SKM-1 (cell line): Measurements from ENCODE around the gene WWOX.

Experiments
- DNase-seq: peaks from one replicate; lab custom pipeline; 2025; ENCODE audit not compliant: unreplicated experiment; lab: John Stamatoyannopoulos, UW

The WWOX gene

DNA sequence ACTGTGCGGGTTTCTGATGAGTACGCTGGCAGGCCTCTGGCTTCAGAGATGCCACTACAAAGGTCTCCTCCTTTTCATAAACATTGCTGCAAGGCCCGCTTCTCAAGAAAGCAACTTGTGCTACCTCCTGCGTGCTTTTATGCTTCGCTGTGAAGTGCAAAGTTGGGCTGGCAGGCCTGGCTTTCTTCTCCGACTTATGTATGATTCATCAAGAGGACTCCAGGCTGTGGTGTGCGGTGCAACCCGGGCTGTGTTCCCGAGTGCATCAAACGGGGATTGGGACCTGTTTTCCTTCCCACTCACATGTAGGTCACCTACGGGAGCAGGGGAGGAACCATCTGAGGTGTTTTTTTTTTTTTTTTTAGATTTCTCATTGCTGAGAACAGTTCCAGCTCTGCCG lies 534.1 kb downstream of the WWOX start:
- DNase-seq: no peak

GRCh38 chr16:78635807-78636206 lies 536.4 kb downstream of the WWOX start:
- DNase-seq: no peak

GRCh38 chr16:78638371-78638770 lies 538.9 kb downstream of the WWOX start:
- no peak for DNase-seq

- DNase-seq: no peak
Observed at GRCh38 chr16:78639775-78640174, 540.3 kb downstream of the WWOX start.

DNA sequence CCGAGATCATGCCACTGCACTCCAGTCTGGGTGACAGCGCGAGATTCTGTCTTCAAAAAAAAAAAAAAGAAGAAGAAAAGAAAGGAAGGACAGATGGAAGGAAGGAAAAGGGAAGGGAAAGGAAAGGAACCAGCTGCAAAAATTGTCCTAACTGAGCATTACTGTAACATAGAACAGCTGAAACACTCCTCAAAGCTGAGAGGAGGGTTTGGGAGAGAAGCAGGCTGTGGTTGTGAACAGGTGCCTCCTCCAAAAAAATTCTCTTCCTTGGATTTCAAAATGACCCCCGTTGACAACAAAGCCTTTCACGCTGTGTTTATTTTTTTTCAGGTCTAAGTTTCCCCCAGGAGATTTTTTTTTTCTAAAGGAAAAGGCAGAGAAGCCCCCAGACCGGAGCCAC lies 541.4 kb downstream of the WWOX start:
- DNase-seq: no peak

DNA sequence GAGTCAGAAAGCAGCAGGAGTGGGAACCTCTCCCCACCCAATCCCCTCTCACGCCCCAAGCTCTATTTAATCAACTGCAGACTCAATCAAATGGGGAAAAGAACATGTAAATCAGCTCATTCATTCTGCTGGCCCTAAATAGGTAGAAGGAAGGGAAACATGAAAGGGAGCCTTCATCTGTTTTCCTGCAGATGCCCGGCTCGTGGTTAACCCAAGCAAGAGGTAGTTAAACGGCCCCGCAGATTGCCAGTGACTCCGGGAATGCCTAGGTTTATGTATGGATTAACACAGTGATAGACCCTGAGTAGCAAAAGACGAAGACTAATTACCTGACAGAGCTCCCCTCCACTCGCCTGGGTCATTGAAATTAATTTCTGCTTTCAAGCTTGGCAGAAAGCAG lies 542.0 kb downstream of the WWOX start:
- no peak for DNase-seq

DNA sequence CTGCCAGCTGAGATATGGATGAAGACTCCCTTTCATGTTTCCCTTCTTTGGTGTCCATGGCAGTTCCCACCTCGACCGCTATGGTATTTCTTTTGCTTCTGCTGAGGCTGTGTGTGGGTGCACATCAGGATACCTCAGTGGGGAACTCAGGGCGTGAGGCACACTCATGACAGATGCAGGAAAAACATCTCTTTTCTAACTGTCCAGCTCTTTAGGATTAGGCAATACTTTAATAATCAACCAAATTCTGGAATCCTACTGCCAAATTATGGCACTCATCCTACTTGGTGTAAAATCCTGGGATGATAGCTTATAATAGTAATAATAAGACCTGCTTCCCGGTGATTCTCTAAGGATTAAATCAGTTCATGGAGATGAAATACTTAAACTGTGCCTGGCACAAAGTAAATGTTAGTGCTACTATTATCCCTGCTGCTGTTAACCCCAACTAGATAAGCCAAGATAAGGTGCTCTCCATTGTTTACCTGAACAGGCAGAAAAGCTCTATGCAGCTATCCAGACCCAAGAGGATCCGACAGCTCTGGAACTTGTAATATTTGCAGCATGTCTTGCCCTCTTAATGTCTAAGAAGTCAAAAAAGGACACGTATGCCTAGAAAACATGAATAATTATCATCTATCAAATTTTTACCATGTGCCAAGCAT lies 543.3 kb downstream of the WWOX start:
- no peak for DNase-seq

DNA sequence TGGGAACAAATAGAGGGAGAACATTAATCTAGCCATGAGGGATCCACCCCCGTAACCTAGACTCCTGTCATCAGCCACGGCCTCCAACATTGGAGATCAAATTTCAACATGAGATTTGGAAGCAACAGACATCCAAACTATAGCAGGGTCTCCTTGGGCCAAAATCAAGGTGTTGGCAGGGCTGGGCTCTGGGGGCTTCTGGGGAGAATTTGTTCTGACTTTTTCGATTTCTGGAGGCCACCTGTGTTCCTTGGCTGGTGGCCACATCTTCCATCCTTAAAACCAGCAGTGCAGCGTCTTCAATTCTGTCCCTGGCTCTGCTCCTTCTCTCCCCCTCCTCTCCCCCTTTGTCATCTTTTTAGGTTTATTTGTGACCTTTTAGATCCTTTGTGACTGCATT lies 546.2 kb downstream of the WWOX start:
- no peak for DNase-seq

DNA sequence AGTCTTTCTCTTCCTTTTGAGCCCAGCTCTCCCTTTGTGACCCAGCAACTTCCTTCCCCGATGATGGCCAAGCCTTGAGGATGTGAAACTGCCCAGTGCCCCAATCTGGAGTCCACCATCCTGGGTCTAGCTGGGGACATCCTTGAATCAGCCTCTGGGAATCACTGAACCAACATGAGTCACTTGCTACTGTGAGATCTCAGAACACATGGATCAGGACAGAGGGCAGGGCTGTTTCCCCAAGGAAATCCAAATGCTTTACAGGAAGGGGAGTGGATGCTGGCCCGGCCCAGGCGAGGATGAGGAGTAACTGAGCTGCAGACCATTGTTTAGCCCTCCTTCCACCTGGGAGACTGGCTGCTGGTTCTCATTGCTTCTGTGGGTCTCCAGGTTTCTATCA lies 547.6 kb downstream of the WWOX start:
- no peak for DNase-seq

DNA sequence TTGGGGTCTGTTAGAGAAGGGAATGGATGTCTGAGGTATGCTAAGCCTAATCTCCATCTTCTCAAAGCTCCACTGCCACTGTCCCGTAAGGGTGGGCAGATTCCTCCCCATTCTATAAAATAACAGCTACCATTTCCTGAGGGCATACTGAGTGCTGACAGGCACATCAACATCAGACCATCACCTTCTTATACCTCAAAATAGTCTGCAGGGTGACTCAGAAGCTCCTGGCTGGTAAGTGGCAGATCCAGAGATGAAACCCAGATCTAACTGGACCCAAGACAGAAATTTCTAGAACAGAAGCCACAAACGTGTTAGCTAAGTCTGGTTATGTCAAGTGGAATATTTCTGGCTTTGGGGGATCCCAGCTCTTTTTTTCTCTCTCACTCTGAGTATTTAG lies 548.0 kb downstream of the WWOX start:
- DNase-seq: no peak

GRCh38 chr16:78648517-78648916 lies 549.1 kb downstream of the WWOX start:
- no peak for DNase-seq

DNA sequence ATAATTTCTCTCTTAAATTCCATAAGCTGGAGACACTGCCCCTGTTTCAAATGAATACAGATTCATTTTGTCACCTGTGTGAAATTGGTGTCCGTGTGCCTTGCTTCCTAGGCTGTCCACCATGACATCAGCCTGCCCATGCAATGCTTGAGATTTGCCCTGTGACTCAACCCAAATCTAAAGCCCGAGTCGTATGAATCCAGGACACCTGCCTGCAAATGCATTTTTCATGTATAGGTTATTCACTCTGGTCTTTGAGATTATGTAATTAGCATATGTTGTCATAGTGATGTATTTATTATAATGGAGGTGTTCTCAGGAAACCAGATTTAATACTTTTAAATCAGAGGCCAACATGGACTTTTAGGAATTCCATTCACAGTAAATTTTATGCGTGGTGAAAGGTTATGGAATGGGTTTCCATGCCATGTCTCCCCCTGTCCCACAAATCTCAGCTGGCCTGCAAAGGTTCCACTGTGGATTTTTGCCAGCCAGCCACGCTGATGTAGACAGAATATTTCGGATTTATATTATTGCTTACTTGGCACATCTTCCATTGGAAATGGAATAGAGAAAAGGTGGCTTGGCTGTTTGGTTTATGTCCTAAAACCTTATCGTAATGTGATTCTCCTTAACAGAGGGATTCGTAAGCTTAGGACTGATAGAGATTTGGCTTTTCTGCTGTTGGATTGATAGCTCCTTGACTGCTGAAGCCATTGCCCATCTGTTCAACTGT lies 551.1 kb downstream of the WWOX start:
- DNase-seq: no peak

GRCh38 chr16:78654929-78655328 lies 555.5 kb downstream of the WWOX start:
- DNase-seq: no peak

DNA sequence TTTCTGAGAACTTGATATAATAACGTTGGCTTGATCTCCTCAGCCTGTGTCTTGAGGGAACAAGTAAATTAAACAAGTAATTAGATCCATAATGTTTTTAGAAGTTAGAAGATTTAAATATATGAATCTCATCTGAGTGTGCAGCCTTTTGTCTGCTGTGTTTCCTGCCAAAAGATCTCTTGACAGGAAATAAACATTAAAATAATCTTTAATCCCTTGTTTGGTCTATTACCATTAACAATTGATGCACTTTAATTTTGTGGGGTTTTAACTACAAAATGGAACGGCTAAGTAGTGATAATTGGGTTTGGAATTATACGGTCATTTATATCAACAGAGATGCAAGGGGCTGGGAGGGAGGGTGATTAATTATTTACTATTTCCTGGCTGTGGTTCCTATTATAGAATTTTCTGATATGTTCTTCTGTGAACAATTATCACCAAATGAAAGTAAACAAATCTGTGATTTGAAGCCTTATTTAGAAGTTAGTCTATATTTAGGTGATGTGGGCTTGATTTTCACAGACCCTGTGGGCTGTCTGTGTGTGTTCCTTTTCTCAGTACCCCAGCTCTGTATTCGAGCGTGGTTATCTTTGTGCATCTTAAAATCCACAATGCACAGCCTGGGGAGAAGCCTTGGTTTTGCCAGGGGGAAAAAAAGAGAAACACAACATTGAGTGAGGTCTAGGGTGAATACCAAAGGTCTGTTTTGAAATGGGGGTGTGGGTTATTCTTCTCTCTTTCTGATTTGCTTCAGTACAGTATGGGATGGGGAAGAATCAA lies 556.1 kb downstream of the WWOX start:
- DNase-seq: no peak

DNA sequence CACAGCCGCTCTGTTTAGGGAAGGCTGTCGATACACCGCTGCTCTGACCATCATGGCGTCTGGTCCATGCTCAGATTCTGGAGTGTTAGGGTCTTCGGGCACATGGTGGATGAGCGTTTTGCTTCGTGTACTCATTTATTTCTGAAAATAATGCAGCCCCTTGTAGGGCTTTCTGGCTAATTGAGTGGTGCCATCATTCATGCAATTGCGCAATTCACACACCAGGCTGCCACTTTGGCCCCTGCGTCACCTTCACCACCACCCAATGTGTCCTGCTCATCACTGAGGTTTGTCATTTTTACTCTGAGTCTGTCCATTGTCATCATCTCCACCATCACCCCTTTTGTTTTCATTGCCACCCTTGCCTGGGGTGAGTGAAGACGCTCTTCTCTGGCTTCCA lies 557.4 kb downstream of the WWOX start:
- DNase-seq: no peak

GRCh38 chr16:78659216-78659615 lies 559.8 kb downstream of the WWOX start:
- no peak for DNase-seq

- DNase-seq: no peak
Observed at GRCh38 chr16:78659668-78660217, 560.3 kb downstream of the WWOX start.

DNA sequence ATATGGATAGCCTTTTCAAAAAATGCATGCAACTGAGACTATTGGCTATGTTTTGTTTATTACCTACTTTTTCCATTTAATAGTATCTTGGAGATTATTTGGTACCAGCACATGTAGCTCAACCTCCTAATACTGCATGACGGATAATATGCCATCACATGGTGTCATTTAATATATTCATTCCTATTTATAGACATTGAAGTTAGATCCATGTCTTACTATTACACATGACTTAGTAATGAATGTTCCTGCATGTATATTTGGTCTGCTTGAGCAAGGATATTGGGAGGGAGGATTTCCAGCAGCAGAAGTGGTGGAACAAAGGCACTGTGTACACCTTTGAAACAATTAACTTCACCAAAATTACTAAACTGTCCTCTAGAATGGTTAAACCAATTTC lies 561.3 kb downstream of the WWOX start:
- DNase-seq: no peak

DNA sequence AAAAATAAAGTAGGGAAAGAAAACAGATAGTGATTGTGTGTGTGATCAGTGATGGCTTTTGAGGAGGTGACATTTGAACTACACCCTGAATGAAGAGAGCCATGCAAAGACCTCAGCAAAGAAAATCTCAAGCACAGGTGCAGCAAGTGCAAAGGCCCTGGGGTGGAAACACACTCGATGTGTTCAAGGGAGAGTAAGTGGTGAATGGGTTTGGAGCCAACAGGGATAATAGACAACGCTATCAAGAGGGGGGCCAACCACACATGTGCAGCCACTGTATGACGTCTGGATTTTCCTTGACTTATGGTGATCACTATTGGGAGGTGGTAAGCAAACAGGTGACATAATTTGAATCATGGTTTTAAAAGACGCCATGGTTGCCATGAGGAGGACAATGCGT lies 564.2 kb downstream of the WWOX start:
- DNase-seq: no peak

DNA sequence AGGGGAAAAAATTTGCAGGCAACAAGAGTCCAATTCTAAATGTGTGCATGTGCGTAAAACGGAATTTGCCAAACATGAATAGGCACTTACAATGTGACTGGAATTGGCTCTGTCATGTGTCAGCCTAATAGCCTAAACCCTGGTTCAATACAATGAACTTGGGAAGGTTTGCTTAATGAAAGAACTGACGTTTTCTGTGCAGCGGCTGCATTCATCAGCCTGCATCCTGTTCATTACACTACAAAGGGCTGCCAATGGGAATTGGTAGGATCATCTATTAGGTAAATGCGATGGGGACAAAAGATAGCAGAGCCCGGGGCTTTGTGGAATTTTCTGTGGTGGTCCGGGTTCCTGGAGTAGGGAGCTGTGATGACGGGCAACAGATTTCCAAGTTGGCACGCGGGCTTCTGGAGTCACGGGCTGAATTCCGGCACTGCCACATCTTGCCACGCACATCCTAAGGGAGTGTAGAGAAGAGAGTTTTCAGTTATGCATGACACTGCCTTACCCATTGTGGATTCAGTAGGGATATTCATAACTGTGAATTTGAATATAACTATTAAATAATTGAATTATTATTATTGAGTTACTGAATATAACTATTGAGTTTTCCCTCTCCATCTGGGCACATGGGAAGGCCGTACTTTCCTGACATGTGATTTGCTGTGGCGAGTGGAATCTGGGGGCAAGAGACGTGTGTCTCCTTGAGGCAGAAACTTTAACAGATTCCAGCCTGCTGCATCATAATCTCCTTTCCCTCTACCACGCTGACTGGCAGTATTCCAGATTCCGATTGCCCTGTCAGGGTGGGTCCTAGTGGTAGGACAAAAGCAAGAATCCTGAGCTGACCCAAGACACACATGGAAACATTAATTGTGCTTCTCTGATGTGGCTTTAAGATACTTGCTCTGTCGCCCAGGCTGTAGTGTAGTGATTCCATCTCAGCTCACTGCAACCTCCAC lies 565.6 kb downstream of the WWOX start:
- no peak for DNase-seq

DNA sequence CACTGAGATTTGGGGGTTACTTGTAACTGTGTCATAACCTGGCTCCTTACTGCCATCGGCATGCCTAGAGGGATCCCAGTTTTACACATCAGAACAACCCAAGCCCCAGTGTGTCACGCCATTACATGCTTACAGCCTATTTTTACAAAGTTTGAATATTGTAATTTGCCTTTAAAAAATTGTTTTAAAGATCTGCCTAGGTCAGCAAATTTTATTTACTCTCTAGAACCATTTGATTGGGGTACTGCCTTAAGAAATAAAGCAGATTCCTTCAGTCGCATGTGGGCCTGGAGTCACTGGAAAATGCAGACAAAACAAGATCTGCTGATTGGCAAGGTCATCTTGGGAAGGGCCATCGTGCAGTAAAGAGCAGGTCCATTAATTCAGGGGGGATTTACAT lies 566.9 kb downstream of the WWOX start:
- DNase-seq: no peak
